Heart left ventricle (tissue), 13 donors: ENCODE results near the gene CALCOCO1.

Experiments used
- CTCF ChIP-seq, 12 donors: fragments of 200-600 bp; sonication (generic) in 4 of 12; IDR thresholded peaks; one replicate each; pipeline versions ENCODE4 v1.5.0 to v1.8.0; 2018 to 2022; ENCODE audit warnings: antibody characterized with exemption in 12 of 12, mild to moderate bottlenecking in 5 of 12
- POLR2A ChIP-seq, 2 donors: fragments of 450-650 bp; IDR thresholded peaks; one replicate each; pipeline ENCODE4 v1.6.1; 2017; ENCODE audit warnings: antibody characterized with exemption in 2 of 2, mild to moderate bottlenecking in 2 of 2, moderate library complexity in 2 of 2
- donor health status: ischemic (EF 13 %, LVEDD 7.1; RV severe dilation, severe dysfunction).
- donor health status: DM: no; HTN: yes; CAD: no.
- donor health status: DM: no; HTN: no; CAD: no.
- donor health status: ischemic (EF 25% LVEDD 6.9; RV normal size, moderate dysfunction).
- donor health status: ischemic (EF 25% LVEDD 5.7; RV mildly dilated, moderate dysfunction).
- donor health status: ischemic (EF 35%, LVEDD 5.7; RV mildly dilated, moderate dysfunction).
- donor health status: nonischemic (EF 11% LVEDD 7.7; RV severe dilation, severe dysfunction).
- donor health status: DM: yes; HTN: yes; CAD: no.
- donor health status: PGD.
- donor health status: ischemic (EF 29% LVEDD 5.4; RV normal size, mild dysfunction).
- donor health status: nonischemic (EF 23%, LVEDD 6.1; RV moderate dilation, normal function).

GRCh38 chr12:53670308-53670707, 56.9 kb downstream of the CALCOCO1 start:
- TF ChIP-seq CTCF (IDR thresholded peaks at IDR 0.05), result no peak
- no peak for TF ChIP-seq POLR2A (IDR thresholded peaks at IDR 0.05)
